HEK293 (cell line): ENCODE results near the gene C11orf54.
A peak's percentile ranks its signal among the peaks of the same experiment; 100 is the strongest.

ENCODE experiments used
- AEBP2 ChIP-seq: fragments of 450-650 bp; formaldehyde crosslinking; IDR thresholded peaks from 2 replicates; pipeline ENCODE4 v1.5.1; 2016; ENCODE audit warnings: missing biosample characterization, missing genetic modification characterization, borderline replicate concordance
- BCL11A ChIP-seq: fragments of 450-650 bp; formaldehyde crosslinking; IDR thresholded peaks from 2 replicates; pipeline ENCODE4 v1.5.1; 2016; ENCODE audit warnings: low read depth, missing biosample characterization, missing genetic modification characterization
- BCL11B ChIP-seq: fragments of 450-650 bp; formaldehyde crosslinking; IDR thresholded peaks from 2 replicates; pipeline ENCODE4 v1.5.1; 2016; ENCODE audit warnings: low read depth, missing biosample characterization, missing genetic modification characterization
- FEZF1 ChIP-seq: fragments of 450-650 bp; formaldehyde crosslinking; IDR thresholded peaks from 2 replicates; pipeline ENCODE4 v1.5.1; 2016; ENCODE audit warnings: missing biosample characterization, missing genetic modification characterization
- GLIS1 ChIP-seq: fragments of 450-650 bp; formaldehyde crosslinking; IDR thresholded peaks from 2 replicates; pipeline ENCODE4 v1.5.1; 2016; ENCODE audit warnings: missing biosample characterization, missing genetic modification characterization
- HOXC10 ChIP-seq: sonication (generic); formaldehyde crosslinking; IDR thresholded peaks from 2 replicates; pipeline ENCODE4 v1.8.1; 2023; ENCODE audit warnings: mild to moderate bottlenecking, missing genetic modification reagents
- RBAK ChIP-seq: fragments of 450-650 bp; formaldehyde crosslinking; IDR thresholded peaks from 2 replicates; pipeline ENCODE4 v1.5.1; 2016; ENCODE audit warnings: missing biosample characterization, missing genetic modification characterization
- SCRT2 ChIP-seq: fragments of 450-650 bp; formaldehyde crosslinking; IDR thresholded peaks from 2 replicates; pipeline ENCODE4 v1.5.1; 2016; ENCODE audit warnings: missing biosample characterization, missing genetic modification characterization
- ZBTB10 ChIP-seq: fragments of 450-650 bp; formaldehyde crosslinking; IDR thresholded peaks from 2 replicates; pipeline ENCODE4 v1.5.1; 2016; ENCODE audit warnings: missing biosample characterization, missing genetic modification characterization
- ZBTB49 ChIP-seq: fragments of 450-650 bp; formaldehyde crosslinking; IDR thresholded peaks from 2 replicates; pipeline ENCODE4 v1.5.1; 2016; ENCODE audit warnings: missing biosample characterization, missing genetic modification characterization, low read depth
- ZNF114 ChIP-seq: fragments of 450-650 bp; formaldehyde crosslinking; IDR thresholded peaks from 2 replicates; pipeline ENCODE4 v1.5.0; 2017; ENCODE audit warnings: missing biosample characterization, missing genetic modification characterization
- ZNF169 ChIP-seq: fragments of 450-650 bp; formaldehyde crosslinking; IDR thresholded peaks from 2 replicates; pipeline ENCODE4 v1.5.1; 2016; ENCODE audit warnings: missing biosample characterization, missing genetic modification characterization
- ZNF24 ChIP-seq: fragments of 450-650 bp; formaldehyde crosslinking; IDR thresholded peaks from 2 replicates; pipeline ENCODE4 v1.5.1; 2016; ENCODE audit warnings: missing biosample characterization, missing genetic modification characterization
- ZNF26 ChIP-seq: fragments of 450-650 bp; formaldehyde crosslinking; IDR thresholded peaks from 2 replicates; pipeline ENCODE4 v1.5.1; 2016; ENCODE audit warnings: missing biosample characterization, missing genetic modification characterization
- ZNF266 ChIP-seq: fragments of 450-650 bp; formaldehyde crosslinking; IDR thresholded peaks from 2 replicates; pipeline ENCODE4 v1.5.1; 2016; ENCODE audit warnings: missing biosample characterization, missing genetic modification characterization, low read depth
- ZNF362 ChIP-seq: fragments of 450-650 bp; formaldehyde crosslinking; IDR thresholded peaks from 2 replicates; pipeline ENCODE4 v1.5.1; 2016; ENCODE audit warnings: missing biosample characterization, missing genetic modification characterization
- ZNF37A ChIP-seq: fragments of 450-650 bp; IDR thresholded peaks from 2 replicates; pipeline ENCODE4 v1.5.1; 2018; ENCODE audit warnings: missing biosample characterization, missing genetic modification characterization
- ZNF449 ChIP-seq: fragments of 450-650 bp; formaldehyde crosslinking; IDR thresholded peaks from 2 replicates; pipeline ENCODE4 v1.5.1; 2017; ENCODE audit warnings: missing biosample characterization, mild to moderate bottlenecking, missing genetic modification characterization, moderate library complexity
- ZNF48 ChIP-seq: fragments of 450-650 bp; formaldehyde crosslinking; IDR thresholded peaks from 2 replicates; pipeline ENCODE4 v1.5.1; 2016; ENCODE audit warnings: missing biosample characterization, missing genetic modification characterization
- ZNF514 ChIP-seq: fragments of 450-650 bp; formaldehyde crosslinking; IDR thresholded peaks from 2 replicates; pipeline ENCODE4 v1.5.1; 2016; ENCODE audit warnings: missing biosample characterization, missing genetic modification characterization
- ZNF530 ChIP-seq: fragments of 450-650 bp; formaldehyde crosslinking; IDR thresholded peaks from 2 replicates; pipeline ENCODE4 v1.5.1; 2016; ENCODE audit warnings: low read depth, missing biosample characterization, missing genetic modification characterization
- ZNF692 ChIP-seq: fragments of 450-650 bp; formaldehyde crosslinking; IDR thresholded peaks from 2 replicates; pipeline ENCODE4 v1.5.1; 2016; ENCODE audit warnings: missing biosample characterization, missing genetic modification characterization
- ZNF701 ChIP-seq: fragments of 450-650 bp; formaldehyde crosslinking; IDR thresholded peaks from 2 replicates; pipeline ENCODE4 v1.5.1; 2016; ENCODE audit warnings: missing biosample characterization, missing genetic modification characterization
- ZNF704 ChIP-seq: fragments of 450-650 bp; formaldehyde crosslinking; IDR thresholded peaks from 2 replicates; pipeline ENCODE4 v1.5.1; 2016; ENCODE audit warnings: missing biosample characterization, missing genetic modification characterization
- ZNF747 ChIP-seq: fragments of 450-650 bp; formaldehyde crosslinking; IDR thresholded peaks from 2 replicates; pipeline ENCODE4 v1.5.1; 2016; ENCODE audit warnings: missing biosample characterization, missing genetic modification characterization
- ZNF791 ChIP-seq: fragments of 450-650 bp; formaldehyde crosslinking; IDR thresholded peaks from 2 replicates; pipeline ENCODE4 v1.5.1; 2016; ENCODE audit warnings: missing biosample characterization, missing genetic modification characterization
- ZNF843 ChIP-seq: fragments of 450-650 bp; formaldehyde crosslinking; IDR thresholded peaks from 2 replicates; pipeline ENCODE4 v1.5.1; 2016; ENCODE audit warnings: missing biosample characterization, missing genetic modification characterization

C11orf54 gene

GRCh38 chr11:93741094-93741881 lies at the start of gene C11orf54, which contains the start of gene TAF1D (continued):
- TF ChIP-seq ZBTB10 (tag by site-specific recombination) (no peak), ZNF24 (tag by site-specific recombination) (no peak), ZNF169 (no peak), BCL11B (tag by site-specific recombination) (no peak), ZNF843 (tag by site-specific recombination) (no peak), ZNF114 (tag by site-specific recombination) (no peak), RBAK (tag by site-specific recombination) (no peak), ZBTB49 (tag by site-specific recombination) (no peak), SCRT2 (tag by site-specific recombination) (no peak), ZNF692 (tag by site-specific recombination) (0 out of 2 replicates have a peak, but pooled peaks have one; percentile 43), GLIS1 (no peak), HOXC10 (CRISPR knock-in tag) (no peak), ZNF362 (no peak), BCL11A (tag by site-specific recombination) (no peak), FEZF1 (no peak), ZNF266 (no peak), ZNF701 (tag by site-specific recombination) (no peak), ZNF514 (tag by site-specific recombination) (no peak), ZNF791 (no peak), ZNF37A (tag by site-specific recombination) (no peak), AEBP2 (tag by site-specific recombination) (no peak), ZNF449 (tag by site-specific recombination) (no peak), ZNF48 (no peak), ZNF530 (tag by site-specific recombination) (no peak), ZNF26 (tag by site-specific recombination) (no peak), ZNF704 (tag by site-specific recombination) (no peak), ZNF747 (no peak)
